ENCODE measurements around the gene TTLL11.

- TF ChIP-seq, protein P1, sequence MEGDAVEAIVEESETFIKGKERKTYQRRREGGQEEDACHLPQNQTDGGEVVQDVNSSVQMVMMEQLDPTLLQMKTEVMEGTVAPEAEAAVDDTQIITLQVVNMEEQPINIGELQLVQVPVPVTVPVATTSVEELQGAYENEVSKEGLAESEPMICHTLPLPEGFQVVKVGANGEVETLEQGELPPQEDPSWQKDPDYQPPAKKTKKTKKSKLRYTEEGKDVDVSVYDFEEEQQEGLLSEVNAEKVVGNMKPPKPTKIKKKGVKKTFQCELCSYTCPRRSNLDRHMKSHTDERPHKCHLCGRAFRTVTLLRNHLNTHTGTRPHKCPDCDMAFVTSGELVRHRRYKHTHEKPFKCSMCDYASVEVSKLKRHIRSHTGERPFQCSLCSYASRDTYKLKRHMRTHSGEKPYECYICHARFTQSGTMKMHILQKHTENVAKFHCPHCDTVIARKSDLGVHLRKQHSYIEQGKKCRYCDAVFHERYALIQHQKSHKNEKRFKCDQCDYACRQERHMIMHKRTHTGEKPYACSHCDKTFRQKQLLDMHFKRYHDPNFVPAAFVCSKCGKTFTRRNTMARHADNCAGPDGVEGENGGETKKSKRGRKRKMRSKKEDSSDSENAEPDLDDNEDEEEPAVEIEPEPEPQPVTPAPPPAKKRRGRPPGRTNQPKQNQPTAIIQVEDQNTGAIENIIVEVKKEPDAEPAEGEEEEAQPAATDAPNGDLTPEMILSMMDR (IDR thresholded peaks at IDR 0.05): no peak
- TF ChIP-seq POLR2A (IDR thresholded peaks at IDR 0.05): no peak
These were observed 27.0 kb downstream of the TTLL11 start for GRCh38 chr9:122065923-122066629.
